Caco-2 (cell line): Measurements from ENCODE around the gene FARSB. TPM values are rescaled to one million over a fixed set of nuclear protein-coding genes. Genes with fewer than 3 reads are reported as not detected.

Experiments
- BruUV-seq: library from RNA; stranded (reverse); fragments of 400-500 nt; replicated peaks from 2 replicates; lab custom pipeline; 2021; lab: Mats Ljungman, UMichigan
- CTCF ChIA-PET: fragments of 300-600 bp; sonication (Branson Sonifier 250); formaldehyde crosslinking; loops from one replicate; lab custom pipeline; 2022; ENCODE audit warnings: antibody characterized with exemption; lab: Charles Lee
- POLR2A ChIA-PET: fragments of 300-600 bp; sonication (Branson Sonifier 250); formaldehyde crosslinking; loops from one replicate; lab custom pipeline; 2022; ENCODE audit warnings: antibody characterized with exemption; lab: Charles Lee
- DNase-seq, 2 experiments: peaks; one replicate each; pipeline versions ENCODE4 v3.0.0 to v3.0.0-alpha.2; 2020 to 2022
- H3K27me3 ChIP-seq: replicated peaks from 2 replicates; pipeline ENCODE4 v1.6.0; 2011; ENCODE audit warnings: low read length; ENCODE audit not compliant: control insufficient read depth, insufficient read depth
- H3K36me3 ChIP-seq: 2 replicates; pipeline ENCODE4 v1.5.1; 2011; ENCODE audit warnings: low read length; ENCODE audit not compliant: control insufficient read depth, insufficient read depth
- H3K4me1 ChIP-seq: fragments of 250-450 bp; sonication (Bioruptor Pico); 2 replicates; pipeline ENCODE4 v1.5.1; 2020; ENCODE audit warnings: mild to moderate bottlenecking
- H3K4me3 ChIP-seq: 2 replicates; pipeline ENCODE4 v1.5.1; 2011; ENCODE audit warnings: low read depth, mild to moderate bottlenecking, control low read depth, low read length
- H3K9me3 ChIP-seq: fragments of 250-450 bp; sonication (Bioruptor Pico); 2 replicates; pipeline ENCODE4 v1.5.1; 2020; ENCODE audit warnings: mild to moderate bottlenecking, moderate library complexity
- H3K27ac Mint-ChIP-seq: one replicate; pipeline ENCODE4 v1.8.0; 2022; ENCODE audit warnings: mixed read lengths; ENCODE audit not compliant: unreplicated experiment
- H3K27me3 Mint-ChIP-seq: one replicate; pipeline ENCODE4 v1.8.0; 2022; ENCODE audit warnings: mixed read lengths; ENCODE audit not compliant: insufficient read depth, unreplicated experiment
- H3K36me3 Mint-ChIP-seq: one replicate; pipeline ENCODE4 v1.8.0; 2022; ENCODE audit warnings: mild to moderate bottlenecking, mixed read lengths; ENCODE audit not compliant: insufficient read depth, unreplicated experiment
- H3K4me1 Mint-ChIP-seq: one replicate; pipeline ENCODE4 v1.8.0; 2022; ENCODE audit warnings: low read depth, mixed read lengths; ENCODE audit not compliant: unreplicated experiment
- H3K4me3 Mint-ChIP-seq: one replicate; pipeline ENCODE4 v1.8.0; 2022; ENCODE audit warnings: mild to moderate bottlenecking, moderate library complexity, mixed read lengths; ENCODE audit not compliant: unreplicated experiment
- H3K9me3 Mint-ChIP-seq: one replicate; pipeline ENCODE4 v1.8.0; 2022; ENCODE audit warnings: mixed read lengths; ENCODE audit not compliant: unreplicated experiment
- CTCF ChIP-seq, 2 experiments: fragments of 200-600 bp in 1 of 2; IDR thresholded peaks; 1 replicate in 1 of 2; 2 replicates in 1 of 2; pipeline versions ENCODE4 v1.5.1 to v1.8.0; 2011 to 2022; ENCODE audit warnings: antibody characterized with exemption in 1 of 2, control low read depth in 1 of 2, inconsistent platforms in 1 of 2, low read depth in 1 of 2, low read length in 1 of 2, mild to moderate bottlenecking in 1 of 2, moderate library complexity in 1 of 2; ENCODE audit not compliant: insufficient read depth in 1 of 2, severe bottlenecking in 1 of 2, unreplicated experiment in 1 of 2
- intact Hi-C: fragments of 100-400 bp; cut with micrococcal nuclease; formaldehyde crosslinking; loops from one replicate; pipeline ENCODE4 v1.10.0; 2022; ENCODE audit not compliant: unreplicated experiment
- total RNA-seq: library from RNA; stranded (reverse); gene quantifications from 2 replicates; pipeline ENCODE4 v1.2.3, GENCODE V29; 2022

The FARSB gene
- total RNA-seq, 1 experiment from 2014 or later = 48.9 TPM

- Mint-ChIP-seq H3K4me3 (peak overlapping the region; percentile 8), H3K9me3 (no peaks in the 10 kb centered on the region), H3K27ac (no peak overlapping the region), H3K4me1 (peaks cover 20% of the 10 kb centered on the region), H3K27me3 (no peaks in the 10 kb centered on the region), H3K36me3 (peaks cover 22% of the 10 kb centered on the region)
- ChIA-PET POLR2A (no interaction called here), CTCF (no interaction called here)
- Histone ChIP-seq H3K4me3 (no peak overlapping the region), H3K36me3 (no peaks in the 10 kb centered on the region), H3K9me3 (no peaks in the 10 kb centered on the region), H3K4me1 (peaks cover 5% of the 10 kb centered on the region; the same call in 1 of the 2 replicates), H3K27me3 (no peaks in the 10 kb centered on the region)
- BruUV-seq = no TSS peak
- TF ChIP-seq CTCF (IDR thresholded peaks at IDR 0.05; ENCODE audit: insufficient read depth in 1 of 2, low read depth in 1 of 2, low read length in 1 of 2, severe bottlenecking in 1 of 2, unreplicated experiment in 1 of 2) = no peak
- DNase-seq = no peak
- intact Hi-C loops = no loop called here
These were observed 2.6 kb downstream of the FARSB start for GRCh38 chr2:222653280-222653679.

GRCh38 chr2:222652491-222653255, 3.2 kb downstream of the FARSB start:
- H3K4me1 ChIP-seq = peaks cover 5% of the 10 kb centered on the region; the same call in 1 of the 2 replicates
- ChIA-PET POLR2A (no interaction called here), CTCF (no interaction called here)
- H3K4me3 ChIP-seq = no peak overlapping the region
- no peaks in the 10 kb centered on the region for H3K36me3 ChIP-seq
- Mint-ChIP-seq H3K27ac (no peak overlapping the region), H3K9me3 (no peaks in the 10 kb centered on the region), H3K4me3 (peak overlapping the region; percentile 8), H3K4me1 (peaks cover 20% of the 10 kb centered on the region), H3K27me3 (no peaks in the 10 kb centered on the region), H3K36me3 (peaks cover 28% of the 10 kb centered on the region)
- DNase-seq = no peak
- no TSS peak for BruUV-seq
- no peaks in the 10 kb centered on the region for H3K9me3 ChIP-seq
- no peaks in the 10 kb centered on the region for H3K27me3 ChIP-seq
- no peak for TF ChIP-seq CTCF (IDR thresholded peaks at IDR 0.05; ENCODE audit: insufficient read depth in 1 of 2, low read depth in 1 of 2, low read length in 1 of 2, severe bottlenecking in 1 of 2, unreplicated experiment in 1 of 2)
- intact Hi-C loops = no loop called here

GRCh38 chr2:222651718-222652418, 4.0 kb downstream of the FARSB start:
- Mint-ChIP-seq H3K27me3 (no peaks in the 10 kb centered on the region), H3K27ac (no peak overlapping the region), H3K9me3 (no peaks in the 10 kb centered on the region), H3K4me1 (peaks cover 18% of the 10 kb centered on the region), H3K4me3 (no peak overlapping the region), H3K36me3 (peaks cover 34% of the 10 kb centered on the region)
- TF ChIP-seq CTCF (IDR thresholded peaks at IDR 0.05; ENCODE audit: insufficient read depth in 1 of 2, low read depth in 1 of 2, low read length in 1 of 2, severe bottlenecking in 1 of 2, unreplicated experiment in 1 of 2) = no peak
- DNase-seq = no peak
- H3K4me1 ChIP-seq = peaks cover 5% of the 10 kb centered on the region; the same call in 1 of the 2 replicates
- H3K4me3 ChIP-seq = no peak overlapping the region
- CTCF ChIA-PET = no interaction called here
- no peaks in the 10 kb centered on the region for H3K36me3 ChIP-seq
- H3K27me3 ChIP-seq = no peaks in the 10 kb centered on the region
- POLR2A ChIA-PET = no interaction called here
- no peaks in the 10 kb centered on the region for H3K9me3 ChIP-seq
- BruUV-seq = no TSS peak
- intact Hi-C loops = no loop called here
